ENCODE measurements around the gene HMGN5. TPM values are rescaled to one million over a fixed set of nuclear protein-coding genes. Genes with fewer than 3 reads are reported as not detected.

Gene HMGN5
- 1.7 to 4.9 TPM (median 2.4 TPM) in 5 replicates for total RNA-seq (2022; extraction: Qiagen RNA extraction; ENCODE audit: low read depth)

GRCh38 chrX:81201671-81202455 is at the start of gene HMGN5, which contains the start of gene SH3BGRL:
HMGN5 (minus strand) TSS chrX:81201913; CDS start chrX:81121549, 80,364 bp downstream.
SH3BGRL (plus strand) TSS chrX:81202102; CDS start chrX:81202201, 99 bp downstream.

Other genes starting within 250 kb of the HMGN5 start
- gene SH3BGRL, start 189 bp upstream of the HMGN5 start, total RNA-seq (2022; extraction: Qiagen RNA extraction; ENCODE audit: low read depth): 29.2 to 53.7 TPM (median 48.6 TPM) in 5 replicates